NCI-H2196 (cell line): ENCODE measurements around the gene PRPH.
"Not testable (repeated sequence)": the region's sequence is repeated elsewhere in the genome, so short reads cannot be mapped to it uniquely, and the experiment has no call there.

ENCODE experiments used
- DNase-seq: peaks from one replicate; lab custom pipeline; 2025; ENCODE audit not compliant: unreplicated experiment; lab: John Stamatoyannopoulos, UW

Gene PRPH

DNA sequence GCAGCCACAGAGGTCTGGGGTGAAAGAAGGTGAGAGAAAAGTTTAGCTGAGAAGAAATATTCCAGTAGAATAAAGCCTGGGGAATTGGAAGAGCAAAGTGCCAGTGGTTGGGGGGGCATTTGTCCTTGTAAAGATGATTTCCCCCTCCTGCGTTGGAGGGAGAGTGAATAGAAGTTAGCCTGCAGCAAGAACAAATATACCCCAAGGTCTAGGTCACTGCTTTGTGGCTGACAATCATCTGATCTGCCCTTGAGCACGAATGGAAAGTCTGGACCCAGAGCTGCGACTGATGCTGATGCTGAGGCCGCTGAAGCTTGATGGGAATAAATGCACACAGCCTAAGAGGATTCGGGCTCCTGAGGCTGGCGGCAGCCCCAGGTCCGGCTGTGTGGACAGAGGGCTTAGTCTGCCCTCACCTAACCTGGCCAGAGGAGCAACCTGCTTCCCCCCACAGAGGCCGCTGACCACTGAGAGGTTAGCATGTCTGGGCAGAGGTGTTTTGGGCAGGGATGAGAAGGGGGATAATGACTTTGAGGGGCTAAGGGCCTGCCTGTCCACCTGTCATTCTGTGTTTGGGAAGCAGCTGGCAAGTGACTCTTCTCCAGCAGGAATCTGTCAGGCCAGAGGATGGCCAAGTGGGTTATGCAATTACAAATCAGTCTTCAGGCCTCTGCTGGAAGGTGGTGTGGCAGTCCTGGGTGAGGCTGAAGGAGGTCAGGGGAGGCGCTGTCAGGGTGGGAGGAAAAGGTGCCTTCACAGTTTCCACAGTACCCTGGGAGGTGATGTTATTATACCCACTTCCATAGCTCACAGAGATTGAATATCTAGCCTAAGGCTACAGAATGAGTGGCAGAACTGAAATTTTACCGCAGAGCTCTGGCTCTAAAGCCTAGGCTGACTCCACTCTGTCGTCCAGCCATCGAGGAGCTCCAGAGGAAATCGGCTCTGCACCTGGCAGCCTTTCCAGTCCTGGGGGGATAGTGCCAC, 18.4 kb upstream of the PRPH start:
- no peak for DNase-seq

DNA sequence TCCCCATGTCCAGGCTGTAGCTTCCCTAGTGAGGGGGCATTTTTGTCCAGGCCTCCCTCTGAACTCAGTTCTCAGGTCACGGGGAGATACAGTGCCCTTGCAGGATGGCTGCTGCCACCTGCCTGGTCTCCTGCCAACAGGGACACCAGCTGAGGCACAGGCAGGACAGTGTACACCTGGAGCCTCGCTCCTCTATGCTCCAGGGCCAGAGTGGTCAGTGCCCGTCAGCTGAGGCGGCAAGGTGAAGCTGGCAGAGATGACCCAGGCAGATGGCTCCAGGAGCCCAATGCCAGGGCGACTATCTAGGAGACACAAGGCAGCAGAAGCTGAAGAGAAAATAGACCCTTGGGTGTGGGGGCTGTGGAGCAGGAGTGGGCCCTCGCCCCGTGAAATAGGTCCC, 17.5 kb upstream of the PRPH start:
- no peak for DNase-seq

DNA sequence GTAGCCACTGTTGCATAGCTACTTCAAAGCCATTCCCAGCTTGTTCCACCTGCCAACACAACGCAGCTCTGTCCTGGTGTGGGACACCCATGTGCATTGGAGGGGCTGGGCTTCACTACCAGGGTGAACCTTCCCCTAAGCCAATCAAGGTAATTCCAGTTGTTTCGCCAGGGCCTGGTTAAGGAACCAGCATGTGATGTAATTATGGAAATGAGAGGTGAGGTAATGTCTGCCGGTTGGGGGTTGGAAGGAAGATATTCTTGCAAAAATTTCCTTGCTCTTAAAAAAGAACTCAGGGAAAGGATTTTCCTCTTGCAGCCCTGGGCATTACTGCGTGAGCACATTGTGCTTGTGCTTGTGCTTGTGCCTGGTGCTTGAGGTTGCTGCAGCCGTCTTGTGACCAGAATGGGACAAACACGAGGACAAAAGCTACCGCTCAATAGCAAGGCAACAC, 15.2 kb upstream of the PRPH start:
- peak; percentile 36 for DNase-seq

DNA sequence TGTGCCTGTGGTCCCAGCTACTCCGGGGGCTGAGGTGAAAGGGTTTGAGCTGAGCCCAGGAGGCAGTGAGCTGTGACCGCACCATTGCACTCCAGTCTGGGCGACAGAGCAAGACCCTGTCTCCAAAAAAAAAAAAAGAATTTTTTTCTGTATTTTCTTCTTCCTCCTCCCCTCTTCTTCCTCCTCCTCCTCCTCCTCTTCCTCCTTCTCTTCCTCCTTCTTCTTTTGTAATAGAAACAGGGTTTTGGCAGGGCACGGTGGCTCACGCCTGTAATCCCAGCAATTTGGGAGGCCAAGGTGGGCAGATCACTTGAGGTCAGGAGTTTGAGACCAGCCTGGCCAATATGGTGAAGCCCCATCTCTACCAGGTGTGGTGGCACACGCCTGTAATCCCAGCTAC, 14.4 kb upstream of the PRPH start:
- not testable (repeated sequence) for DNase-seq

DNA sequence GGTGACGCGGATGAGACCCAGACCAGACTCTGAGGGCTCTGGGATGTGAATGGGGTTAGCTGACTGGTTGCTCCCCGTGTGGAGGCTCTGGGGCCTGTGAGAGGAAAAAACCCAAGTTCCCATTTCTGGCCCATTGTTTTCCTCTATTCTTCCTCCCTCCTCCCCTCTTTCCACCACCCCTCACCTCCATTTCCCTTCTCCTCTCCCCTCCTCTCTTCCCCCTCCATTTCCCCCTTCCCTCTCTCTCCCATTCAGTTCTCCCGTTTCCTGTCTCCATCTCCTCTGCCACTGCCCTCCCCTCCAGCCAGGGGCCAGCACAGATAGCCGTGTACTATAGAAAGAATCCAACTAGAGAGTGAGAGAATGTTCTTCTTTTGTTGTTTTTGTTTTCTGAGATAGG, 12.6 kb upstream of the PRPH start:
- no peak for DNase-seq

DNA sequence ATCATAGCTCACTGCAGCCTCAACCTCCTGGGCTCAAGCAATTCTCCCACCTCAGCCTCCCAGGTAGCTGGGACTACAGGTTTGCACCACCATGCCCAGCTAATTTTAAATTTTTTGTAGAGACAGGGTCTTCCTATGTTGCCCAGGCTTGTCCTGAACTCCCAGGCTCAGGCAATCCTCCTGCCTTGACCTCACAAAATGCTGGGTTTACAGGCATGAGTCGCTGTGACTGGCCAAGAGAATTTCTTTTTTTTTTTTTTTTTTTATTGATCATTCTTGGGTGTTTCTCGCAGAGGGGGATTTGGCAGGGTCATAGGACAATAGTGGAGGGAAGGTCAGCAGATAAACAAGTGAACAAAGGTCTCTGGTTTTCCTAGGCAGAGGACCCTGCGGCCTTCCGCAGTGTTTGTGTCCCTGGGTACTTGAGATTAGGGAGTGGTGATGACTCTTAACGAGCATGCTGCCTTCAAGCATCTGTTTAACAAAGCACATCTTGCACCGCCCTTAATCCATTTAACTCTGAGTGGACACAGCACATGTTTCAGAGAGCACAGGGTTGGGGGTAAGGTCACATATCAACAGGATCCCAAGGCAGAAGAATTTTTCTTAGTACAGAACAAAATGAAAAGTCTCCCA, 12.1 kb upstream of the PRPH start:
- not testable (repeated sequence) for DNase-seq

DNA sequence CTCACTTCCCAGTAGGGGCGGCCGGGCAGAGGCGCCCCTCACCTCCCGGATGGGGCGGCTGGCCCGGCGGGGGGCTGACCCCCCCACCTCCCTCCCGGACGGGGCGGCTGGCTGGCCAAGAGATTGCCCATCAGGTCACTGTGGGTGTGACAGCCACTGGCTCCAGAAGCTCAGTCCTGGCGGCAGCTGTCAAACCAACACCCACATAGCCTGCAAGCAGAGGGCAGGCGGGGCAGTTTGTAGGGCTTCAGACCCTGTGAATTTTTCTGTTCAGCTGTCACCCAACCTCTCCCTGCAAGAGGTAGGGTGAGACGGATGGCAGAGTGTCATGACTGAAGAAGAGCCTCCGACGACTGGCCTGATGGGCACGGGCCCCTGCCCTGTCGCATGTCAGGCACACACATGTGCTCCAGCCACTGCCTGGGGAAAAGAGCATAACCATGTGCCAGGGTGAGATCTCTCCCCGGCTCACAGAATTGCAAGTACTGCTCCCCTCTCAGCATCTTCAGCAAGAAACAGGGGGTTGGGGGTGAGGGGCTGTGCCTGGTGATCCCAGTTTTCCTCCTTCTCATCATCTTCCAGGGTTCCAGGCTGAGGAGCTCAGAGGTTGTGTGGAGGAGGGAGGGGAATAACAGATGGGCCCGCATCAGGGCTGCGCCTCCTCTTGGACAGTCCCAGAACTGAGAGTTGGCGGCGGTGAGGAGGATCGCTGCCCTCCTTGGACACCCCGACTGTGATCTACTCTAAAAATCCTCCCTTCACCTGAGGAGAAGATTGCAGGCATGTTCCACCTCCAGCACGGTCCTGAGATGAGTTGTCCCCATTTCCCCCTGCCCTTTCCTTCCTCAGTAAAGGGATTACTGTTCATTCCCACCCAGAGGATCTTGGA, 11.2 kb upstream of the PRPH start:
- no peak for DNase-seq

DNA sequence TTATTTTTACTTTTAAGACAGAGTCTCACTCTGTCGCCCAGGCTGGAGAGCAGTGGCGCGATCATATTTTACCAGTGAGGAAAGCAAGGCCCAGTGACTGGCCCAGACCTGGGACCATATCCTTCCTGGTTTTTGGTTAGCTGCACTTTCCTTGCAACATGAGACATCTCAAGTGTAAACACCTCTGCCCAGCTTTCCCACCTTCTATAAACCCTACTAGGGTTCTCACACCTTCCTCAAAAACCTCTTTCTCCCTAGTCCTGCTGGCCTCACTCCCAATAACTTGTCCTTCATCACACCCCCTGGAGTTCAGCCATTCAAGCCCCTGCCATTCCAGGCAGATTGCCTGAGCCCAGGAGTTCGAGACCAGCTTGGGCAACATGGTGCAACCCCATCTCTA, 10.3 kb upstream of the PRPH start:
- no peak for DNase-seq

DNA sequence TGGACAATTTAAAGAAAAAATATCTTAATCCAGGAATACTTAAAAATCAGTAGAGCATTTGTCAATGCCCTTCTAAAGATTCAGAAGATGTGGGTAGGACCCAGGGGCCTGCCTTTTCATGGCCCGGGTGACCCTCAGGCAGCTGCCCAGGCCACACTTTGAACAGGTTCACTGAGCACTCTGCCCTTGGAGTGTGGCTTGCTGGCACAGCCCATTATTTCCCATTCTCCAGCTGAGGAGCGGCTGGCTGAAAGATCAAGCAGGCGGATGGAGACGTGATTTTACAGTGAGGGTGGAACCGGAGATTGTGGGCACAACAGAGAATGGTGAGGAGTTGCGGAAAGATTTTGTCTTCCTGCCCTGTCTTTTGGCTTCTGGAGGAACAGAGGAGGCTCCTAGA, 7.1 kb upstream of the PRPH start:
- no peak for DNase-seq

DNA sequence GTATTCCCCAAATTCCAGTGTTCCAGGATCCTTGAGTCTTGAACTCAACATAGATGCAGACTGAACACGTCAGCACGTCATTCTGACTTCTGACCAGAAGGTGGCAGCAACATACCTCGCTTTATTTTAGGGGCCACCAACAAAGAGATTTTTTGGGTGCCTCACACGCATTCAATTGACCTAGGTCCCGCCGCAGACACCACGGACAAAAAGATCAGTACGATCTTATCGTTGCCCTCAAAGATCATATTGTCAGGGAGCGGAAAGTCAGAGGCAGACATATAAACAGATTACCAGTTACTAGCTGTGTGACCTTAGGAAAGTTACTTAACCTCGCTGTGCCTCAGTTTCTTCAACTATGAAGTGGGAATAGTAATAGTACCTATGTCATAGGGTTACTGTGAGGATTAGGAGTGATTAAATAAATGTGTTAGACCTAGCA, 6.5 kb upstream of the PRPH start:
- peak; percentile 52 for DNase-seq

DNA sequence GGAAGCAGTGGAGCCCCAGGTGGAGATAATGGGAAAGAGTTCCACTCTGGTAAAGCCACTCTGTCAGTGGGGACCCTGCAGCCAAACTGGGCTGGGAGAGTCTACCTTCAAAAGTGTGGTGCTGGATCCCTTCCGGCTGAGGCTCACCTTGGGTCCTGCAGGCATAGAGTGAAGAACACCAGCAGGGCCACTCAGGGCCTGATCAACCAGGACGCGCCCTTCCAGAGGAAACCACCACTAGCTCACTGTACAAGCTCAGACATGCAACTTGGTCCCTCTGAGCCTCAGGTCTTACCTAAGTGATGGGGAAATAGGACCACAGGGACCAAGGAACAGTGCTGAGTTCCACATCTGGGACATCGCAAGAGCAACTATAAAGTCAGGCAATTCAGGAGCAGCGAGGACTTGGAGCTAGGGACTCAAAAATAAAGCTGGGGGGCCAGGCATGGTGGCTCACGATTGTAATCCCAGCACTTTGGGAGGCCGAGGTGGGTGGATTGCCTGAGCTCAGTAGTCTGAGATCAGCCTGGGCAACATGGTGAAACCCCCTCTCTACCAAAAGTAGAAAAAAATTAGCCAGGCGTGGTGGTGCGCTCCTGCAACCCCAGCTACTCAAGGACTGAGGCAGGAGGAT, 5.9 kb upstream of the PRPH start:
- DNase-seq: no peak

DNA sequence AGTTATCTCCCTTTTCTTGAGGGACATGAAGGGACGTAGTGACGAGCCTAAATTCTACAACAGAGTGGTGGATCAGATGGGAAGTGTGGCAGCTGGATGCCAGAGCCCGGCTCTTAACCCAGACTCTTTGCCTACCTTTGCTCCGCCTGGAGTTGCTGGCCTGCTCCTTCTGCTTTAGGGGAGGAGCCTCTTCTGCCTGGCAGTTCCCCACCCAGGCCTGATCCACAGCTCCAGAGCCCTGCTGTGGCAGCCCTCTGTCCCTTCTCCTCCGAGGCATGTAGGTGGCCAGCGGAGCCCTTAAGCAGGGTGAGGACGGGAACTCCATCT, 2.3 kb upstream of the PRPH start:
- peak; percentile 48 for DNase-seq

DNA sequence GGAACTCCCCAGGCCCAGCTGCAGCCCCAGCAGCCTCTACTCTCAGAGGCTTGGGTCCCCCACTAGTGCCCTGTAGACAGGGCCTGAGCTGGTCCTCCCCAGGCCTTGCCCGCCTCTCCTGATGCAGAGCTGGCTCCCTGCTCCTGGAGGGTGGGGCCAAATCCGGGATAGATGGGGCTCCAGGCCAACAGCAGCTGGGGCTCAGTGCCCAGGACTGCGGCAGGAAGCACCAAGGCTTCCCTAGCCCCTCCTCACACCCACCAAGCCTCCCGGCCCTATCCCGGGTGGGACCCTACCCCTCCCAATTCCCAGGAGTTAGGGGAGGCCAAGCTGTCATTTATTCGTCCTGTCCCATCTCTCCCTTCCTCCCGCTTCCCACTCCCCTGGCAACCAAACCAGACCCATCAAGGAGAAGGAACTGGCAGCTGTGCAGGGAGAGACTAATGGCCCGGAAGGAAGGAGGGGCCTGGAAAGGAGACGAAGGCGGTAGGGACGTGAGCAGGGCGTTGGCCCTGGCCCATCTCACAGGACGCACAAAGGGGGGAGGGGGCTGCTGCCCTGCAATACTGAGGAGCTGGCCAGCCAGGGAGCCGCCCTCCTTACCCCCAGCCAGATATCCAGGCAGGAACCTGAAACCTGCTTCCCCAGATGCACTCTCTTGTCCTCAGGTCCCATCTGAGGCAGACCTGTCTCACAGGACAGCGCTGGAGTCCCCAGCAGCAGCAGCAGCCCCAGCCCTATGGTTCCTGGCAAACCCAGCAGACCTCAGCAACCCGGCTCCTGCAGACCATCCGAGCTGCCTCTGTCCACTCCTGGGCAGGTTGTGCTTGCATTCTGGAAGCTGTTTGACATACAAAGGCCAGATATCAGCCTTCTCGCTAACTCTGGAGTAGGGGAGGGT, 1.6 kb upstream of the PRPH start:
- peak; percentile 72 for DNase-seq

DNA sequence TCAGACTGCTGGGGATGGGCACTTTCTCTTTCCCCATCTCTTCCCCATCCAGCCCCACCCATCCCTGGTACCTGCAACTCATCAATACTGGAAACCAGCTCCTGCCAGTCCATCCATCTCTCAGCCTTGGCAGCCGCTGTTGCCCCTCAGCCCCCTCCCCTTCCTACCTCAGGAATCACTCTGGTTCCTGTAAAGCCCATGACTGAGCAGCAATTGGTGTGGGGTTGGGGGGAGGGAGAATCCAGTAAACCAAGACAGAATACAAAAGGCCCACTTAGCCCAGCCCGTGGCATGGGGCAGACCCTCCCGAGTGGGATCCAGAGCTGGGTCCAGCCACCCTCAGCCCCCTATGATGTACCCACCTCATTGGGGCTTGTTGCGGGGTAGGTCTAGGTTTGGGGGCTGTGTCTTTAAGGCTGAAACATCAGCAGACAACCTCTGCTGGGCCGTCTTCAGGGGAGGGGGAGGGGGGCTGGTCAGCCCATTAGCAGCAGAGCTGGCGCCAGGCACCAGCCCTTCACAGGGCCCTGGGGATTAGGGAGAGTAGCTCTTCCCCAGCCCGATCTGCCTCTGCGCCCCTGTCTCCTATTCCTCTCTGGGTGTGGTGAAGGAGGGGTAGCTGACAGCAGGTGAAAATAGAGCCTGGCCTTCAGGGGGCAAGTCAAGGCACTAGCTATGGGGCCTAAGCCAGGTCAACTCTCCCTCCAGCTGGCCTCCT, 702 bp upstream of the PRPH start:
- no peak for DNase-seq

DNA sequence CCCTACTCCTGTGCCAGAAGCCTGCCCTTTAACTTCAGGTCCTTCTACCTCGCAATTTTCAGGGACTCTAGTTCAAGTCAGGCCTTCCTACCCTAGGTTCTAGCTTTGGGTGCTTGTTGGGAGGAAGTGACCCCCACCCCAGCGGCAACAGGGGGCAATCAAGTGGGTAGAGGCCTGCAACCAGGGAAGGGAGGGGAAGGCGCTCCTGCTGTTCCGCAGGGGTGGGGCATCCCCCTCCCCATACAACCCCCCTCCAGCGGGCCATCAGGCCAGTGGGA, 204 bp upstream of the PRPH start:
- no peak for DNase-seq

DNA sequence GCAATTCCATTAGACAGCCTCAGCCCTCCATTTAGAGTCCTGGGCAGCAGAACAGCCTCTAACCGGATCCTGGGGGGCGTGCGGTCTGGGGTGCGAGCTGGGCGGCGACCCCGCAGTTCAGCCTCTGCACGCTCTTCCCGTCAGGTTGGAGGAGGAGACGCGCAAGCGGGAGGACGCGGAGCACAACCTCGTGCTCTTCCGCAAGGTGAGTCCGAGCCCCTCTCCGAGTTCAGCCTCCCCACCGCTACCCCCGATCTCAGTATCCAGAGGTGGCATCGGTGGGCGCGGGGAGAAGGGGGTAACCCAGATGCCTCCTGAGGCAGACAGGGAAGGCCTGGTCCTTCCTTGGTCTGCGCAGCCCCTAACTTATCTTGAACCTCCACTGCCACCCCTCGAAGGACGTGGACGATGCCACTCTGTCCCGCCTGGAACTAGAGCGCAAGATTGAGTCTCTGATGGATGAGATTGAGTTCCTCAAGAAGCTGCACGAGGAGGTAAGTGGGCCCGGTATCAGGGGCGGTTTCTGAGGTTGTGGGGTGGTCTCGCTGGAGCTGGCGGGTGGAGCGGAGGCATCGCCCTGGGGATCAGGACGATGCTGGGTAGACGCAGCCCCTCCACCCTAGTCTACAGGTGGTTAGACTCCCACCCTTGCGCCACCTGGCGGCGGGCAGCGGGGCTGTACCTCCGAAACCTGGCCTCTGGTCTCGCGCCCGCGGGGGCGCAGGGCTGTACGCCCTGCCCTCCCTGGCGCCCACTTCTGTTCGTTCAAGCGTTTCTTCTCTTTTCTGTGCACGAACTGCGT, 1.3 kb downstream of the PRPH start:
- DNase-seq: peak; percentile 45

DNA sequence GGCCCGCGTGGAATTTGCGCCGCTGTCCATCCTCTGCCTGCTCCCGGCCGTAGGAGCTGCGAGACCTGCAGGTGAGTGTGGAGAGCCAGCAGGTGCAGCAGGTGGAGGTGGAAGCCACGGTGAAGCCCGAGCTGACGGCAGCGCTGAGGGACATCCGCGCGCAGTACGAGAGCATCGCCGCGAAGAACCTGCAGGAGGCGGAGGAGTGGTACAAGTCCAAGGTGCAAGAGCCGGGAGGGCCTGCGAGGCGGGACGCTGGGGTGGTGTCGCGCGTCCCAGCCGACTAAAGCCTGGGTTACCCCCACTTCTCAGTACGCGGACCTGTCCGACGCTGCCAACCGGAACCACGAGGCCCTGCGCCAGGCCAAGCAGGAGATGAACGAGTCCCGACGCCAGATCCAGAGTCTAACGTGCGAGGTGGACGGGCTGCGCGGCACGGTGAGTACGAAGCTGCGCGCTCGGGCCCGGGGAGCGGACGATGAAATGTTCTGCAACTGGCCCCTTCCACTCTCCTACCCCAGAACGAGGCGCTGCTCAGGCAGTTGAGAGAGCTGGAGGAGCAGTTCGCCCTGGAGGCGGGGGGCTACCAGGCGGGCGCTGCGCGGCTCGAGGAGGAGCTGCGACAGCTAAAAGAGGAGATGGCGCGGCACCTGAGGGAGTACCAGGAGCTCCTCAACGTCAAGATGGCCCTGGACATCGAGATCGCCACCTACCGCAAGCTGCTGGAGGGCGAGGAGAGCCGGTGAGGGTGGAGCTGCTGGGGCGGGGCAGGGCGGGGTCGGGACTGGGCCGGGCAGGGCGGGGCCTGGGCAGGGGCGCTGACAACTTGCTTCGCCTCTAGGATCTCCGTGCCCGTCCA, 2.1 kb downstream of the PRPH start:
- peak; percentile 38 for DNase-seq

DNA sequence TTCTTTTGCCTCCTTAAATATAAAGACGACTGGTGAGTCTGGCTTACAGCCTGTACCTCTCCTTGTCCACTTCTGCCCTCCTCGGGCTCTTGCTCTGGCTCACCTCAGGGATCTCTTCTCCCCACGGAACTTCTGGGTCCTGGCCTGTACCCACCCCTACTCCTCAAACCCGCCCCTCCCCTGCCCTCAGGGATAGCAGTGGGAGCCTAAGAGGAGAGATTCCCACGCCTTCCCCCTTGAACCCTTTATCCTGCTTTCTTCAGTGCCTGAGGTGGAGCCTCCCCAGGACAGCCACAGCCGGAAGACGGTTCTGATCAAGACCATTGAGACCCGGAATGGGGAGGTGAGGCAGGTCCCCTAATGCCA, 2.7 kb downstream of the PRPH start:
- no peak for DNase-seq
